ENCODE results near the gene TRMT5.

- TF ChIP-seq EZH2 (IDR thresholded peaks at IDR 0.05; ENCODE audit: insufficient read depth, poor library complexity, severe bottlenecking) (no peak), EZH2phosphoT487 (IDR thresholded peaks at IDR 0.05; ENCODE audit: insufficient read depth, low read depth) (no peak)
These were observed 8.6 kb downstream of the TRMT5 start for GRCh38 chr14:60972295-60972694.

All from GM23248 (cell line).